ENCODE data around the gene TRIM44.

DNA sequence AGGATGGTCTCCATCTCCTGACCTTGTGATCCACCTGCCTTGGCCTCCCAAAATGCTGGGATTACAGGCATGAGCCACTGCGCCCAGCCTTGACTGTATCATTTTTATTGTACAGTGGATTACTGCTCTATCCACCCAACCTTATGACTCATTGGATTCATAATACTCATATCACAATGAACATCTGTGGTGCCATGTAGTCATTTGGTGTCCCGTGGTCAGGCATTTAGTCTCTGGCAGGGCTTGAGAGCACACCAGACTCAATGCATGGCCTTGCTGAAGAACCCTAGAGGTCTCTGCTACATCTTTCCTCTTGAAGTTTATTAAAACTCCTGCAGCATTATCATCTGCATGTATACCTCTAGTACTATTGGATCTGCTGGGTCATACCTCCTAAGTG lies 183.3 kb downstream of the TRIM44 start:
- no peak for TF ChIP-seq CTCF (IDR thresholded peaks at IDR 0.05)
- no peak for TF ChIP-seq POLR2AphosphoS5 (IDR thresholded peaks at IDR 0.05)
- TF ChIP-seq POLR2A (IDR thresholded peaks at IDR 0.05) = no peak
